KG1 (cell line): ENCODE results near the gene TNNC1.

ENCODE experiments used
- DNase-seq: peaks from one replicate; lab custom pipeline; 2025; lab: John Stamatoyannopoulos, UW

TNNC1 gene

GRCh38 chr3:52484680-52485461 lies 31.0 kb upstream of the TNNC1 start:
- no peak for DNase-seq

GRCh38 chr3:52483577-52484381 lies 29.9 kb upstream of the TNNC1 start:
- DNase-seq = no peak

- no peak for DNase-seq
Observed at GRCh38 chr3:52483081-52483480, 29.2 kb upstream of the TNNC1 start.

- DNase-seq = no peak
Observed at GRCh38 chr3:52481819-52482521, 28.1 kb upstream of the TNNC1 start.

- no peak for DNase-seq
Observed at GRCh38 chr3:52480768-52481715, 27.2 kb upstream of the TNNC1 start.

GRCh38 chr3:52479877-52480575 lies 26.2 kb upstream of the TNNC1 start:
- DNase-seq = no peak

- DNase-seq = no peak
Observed at GRCh38 chr3:52479037-52479876, 25.4 kb upstream of the TNNC1 start.

GRCh38 chr3:52477796-52478095 lies 23.9 kb upstream of the TNNC1 start:
- DNase-seq = no peak

GRCh38 chr3:52477076-52477795 lies 23.4 kb upstream of the TNNC1 start:
- DNase-seq = no peak

GRCh38 chr3:52473026-52473425 lies 19.2 kb upstream of the TNNC1 start:
- no peak for DNase-seq

- DNase-seq = no peak
Observed at GRCh38 chr3:52472239-52473000, 18.6 kb upstream of the TNNC1 start.

GRCh38 chr3:52471371-52472238 lies 17.8 kb upstream of the TNNC1 start:
- DNase-seq = peak; percentile 45

GRCh38 chr3:52470920-52471319 lies 17.1 kb upstream of the TNNC1 start:
- DNase-seq = no peak

GRCh38 chr3:52469001-52469400 lies 15.2 kb upstream of the TNNC1 start:
- no peak for DNase-seq

GRCh38 chr3:52468336-52468735 lies 14.5 kb upstream of the TNNC1 start:
- DNase-seq = no peak

GRCh38 chr3:52463416-52463815 lies 9.6 kb upstream of the TNNC1 start:
- no peak for DNase-seq

- no peak for DNase-seq
Observed at GRCh38 chr3:52461874-52462273, 8.0 kb upstream of the TNNC1 start.
